Measurements from ENCODE around the gene TSSK3.

Gene TSSK3

GRCh38 chr1:32362474-32363313 is at the start of gene TSSK3, which contains the start of gene FAM229A:
TSS of gene TSSK3 (plus strand) at chr1:32362539. CDS start at chr1:32362702, 163 bp downstream.
TSS of gene FAM229A (minus strand) at chr1:32362485. CDS start at chr1:32362091, 394 bp downstream.
- DNase-seq, result no peak

DNA sequence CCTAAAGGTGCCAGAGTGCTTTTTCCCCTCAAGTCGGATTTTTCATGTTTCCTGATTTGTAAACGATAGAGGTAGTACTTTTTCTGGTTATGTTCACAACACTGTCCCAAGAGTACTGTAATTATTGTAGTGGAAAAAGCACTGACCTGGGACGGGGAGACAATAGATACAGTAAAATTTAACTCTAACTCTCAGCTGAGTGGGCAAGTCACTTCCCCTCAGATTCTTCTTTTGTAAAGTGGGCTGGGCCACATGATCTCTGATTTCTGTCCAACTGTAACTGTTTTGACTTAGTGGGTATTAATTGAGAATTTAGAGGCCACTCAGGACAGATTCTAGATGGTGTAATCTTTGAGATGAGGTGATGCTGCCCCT is 45.4 kb upstream of the TSSK3 start:
- DNase-seq, result no peak

GRCh38 chr1:32318127-32318869 is 44.0 kb upstream of the TSSK3 start:
- no peak for DNase-seq

DNA sequence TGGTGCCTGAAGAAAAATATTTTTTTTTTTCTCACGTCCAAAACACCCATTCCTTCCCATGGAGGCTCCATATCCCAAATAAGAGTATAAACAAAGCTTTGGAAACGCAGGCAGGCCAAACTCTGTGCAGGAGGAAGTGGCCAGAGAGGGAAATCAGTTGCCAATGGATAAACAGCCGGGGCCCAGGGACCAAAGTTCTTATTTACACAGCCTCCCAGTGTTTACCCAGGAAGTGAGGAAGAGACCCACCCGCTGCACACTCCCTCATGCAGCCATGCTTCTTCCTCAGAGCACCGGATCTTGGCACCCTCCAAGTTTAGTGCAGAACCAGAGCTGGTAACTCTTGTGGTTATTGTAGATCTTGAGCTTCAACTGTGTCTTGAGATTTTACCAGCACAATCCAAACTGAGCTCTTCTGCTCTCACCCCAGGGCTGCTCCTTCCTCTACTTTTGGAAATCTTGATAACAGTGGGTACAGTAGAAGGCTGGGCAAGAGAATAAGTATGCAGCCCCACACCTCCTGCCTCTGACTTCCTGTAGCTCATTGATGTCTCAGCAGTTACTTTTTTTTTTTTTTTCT is 40.5 kb upstream of the TSSK3 start:
- no peak for DNase-seq

- no peak for DNase-seq
These were observed 35.1 kb upstream of the TSSK3 start for GRCh38 chr1:32327204-32327603.

- no peak for DNase-seq
These were observed 32.3 kb upstream of the TSSK3 start for GRCh38 chr1:32329931-32330466.

- DNase-seq, result no peak
These were observed 31.7 kb upstream of the TSSK3 start for GRCh38 chr1:32330558-32331151.

- DNase-seq, result no peak
These were observed 30.8 kb upstream of the TSSK3 start for GRCh38 chr1:32331549-32331948.

DNA sequence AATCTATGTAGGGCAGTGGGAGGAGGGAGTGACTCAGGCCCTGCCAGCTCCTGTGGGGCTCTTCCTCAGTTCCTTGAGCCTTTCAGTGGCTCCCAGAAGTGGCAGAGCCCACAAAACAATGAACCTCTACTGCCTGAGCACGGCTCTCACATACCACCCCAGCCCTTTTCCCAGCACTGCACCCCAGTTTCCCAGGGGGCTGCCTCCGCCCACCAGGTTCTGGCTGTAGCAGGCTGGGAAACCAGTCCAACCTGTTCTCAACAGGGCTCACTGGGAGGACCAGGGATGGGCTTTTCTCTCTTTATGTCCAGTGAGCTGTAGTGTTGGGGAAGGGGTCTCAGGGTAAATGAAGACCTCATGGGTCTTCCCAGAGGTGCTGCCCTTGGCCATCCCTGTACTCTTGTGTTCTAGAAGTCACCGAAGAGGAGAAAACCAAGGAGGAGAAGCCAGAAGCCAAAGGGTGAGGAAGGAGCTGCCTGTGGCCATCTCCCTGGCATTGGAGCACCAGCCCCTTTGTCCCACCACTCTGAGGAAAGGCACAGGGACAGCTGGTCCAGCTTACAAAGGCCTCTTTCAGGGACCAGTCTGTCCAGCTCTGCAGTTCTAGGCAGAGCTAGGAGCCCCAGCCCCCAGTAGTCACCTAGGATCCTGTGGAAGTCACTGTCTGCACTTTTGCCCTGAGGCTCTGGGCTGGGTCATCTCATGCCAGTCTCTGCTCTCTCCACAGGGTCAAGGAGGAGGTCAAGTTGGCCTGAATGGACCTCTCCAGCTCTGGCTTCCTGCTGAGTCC is 29.9 kb upstream of the TSSK3 start:
- DNase-seq, result no peak

- DNase-seq, result no peak
These were observed 28.9 kb upstream of the TSSK3 start for GRCh38 chr1:32333251-32333963.

DNA sequence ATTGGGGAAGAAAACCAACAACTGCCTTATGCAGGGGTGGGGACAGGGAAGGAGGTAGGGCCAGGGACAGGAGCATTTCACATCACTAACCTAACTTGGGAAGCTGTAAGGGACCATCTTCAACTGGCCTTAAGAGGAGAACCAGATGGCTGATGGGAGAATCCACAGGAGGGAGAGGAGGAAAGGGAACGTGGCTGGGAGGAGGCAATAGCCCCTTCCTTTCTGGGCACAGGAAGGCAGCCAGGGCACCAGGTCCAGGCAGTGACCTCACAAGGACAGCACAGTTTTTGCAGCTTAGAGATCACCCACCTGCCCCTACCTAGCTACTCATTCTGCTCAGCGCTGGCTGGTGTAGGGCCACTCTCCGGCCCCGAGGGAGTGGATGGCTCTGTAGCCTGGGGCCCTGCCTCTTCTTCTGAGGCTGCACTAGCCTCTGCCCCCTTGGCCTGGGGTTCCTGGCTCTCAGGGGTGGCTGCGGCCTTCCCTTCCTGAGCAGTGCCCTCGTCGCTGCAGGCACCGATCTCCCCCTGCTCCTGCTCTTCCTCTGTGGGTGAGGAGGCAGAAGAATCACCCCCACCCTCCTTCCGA is 28.0 kb upstream of the TSSK3 start:
- no peak for DNase-seq

DNA sequence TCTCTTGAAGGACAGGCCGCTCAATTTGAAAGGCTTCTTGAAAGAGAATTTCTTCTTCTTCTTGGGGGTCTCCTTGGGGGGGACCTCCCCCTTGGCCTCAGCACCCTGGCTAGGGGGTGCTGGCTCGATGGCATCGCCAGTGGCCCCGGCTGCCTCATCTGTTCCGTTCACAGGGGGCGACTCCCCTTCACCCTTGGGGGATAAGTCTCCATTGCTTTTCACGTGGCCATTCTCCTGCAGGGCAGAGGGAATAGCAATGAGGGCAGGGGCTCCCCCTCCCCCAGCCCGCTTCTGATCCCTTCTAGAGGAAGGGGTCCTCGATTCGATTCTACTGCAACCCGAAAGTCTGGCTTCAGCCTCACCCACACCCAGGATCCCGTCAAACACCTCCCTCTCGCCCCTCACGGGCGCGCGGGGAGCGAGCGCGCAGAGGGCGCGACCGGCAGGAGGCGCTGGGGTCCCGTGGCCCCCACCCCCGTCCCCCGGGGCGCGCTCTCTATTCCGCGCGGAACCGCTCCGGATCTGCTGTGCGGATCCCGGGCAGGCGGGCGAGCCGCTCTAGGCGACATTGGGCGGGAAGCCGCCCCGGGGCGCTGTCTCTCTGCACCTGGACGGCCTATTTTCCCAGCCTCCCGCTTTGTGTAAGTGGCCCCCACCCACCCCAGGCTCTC is 27.3 kb upstream of the TSSK3 start:
- peak; percentile 51 for DNase-seq

DNA sequence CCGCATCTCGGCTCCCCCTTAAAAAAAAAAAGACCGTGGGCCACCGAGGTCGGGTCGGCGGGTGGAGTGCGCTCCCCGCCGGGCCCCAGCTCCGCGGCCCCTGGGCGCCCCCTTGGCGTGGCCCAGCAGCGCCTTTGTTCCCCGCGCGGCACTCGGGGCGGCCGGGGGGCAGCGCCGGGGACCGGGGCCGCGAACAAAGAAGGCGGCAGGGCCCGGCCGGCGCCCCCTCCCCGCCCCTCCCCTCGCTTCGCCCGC is 26.9 kb upstream of the TSSK3 start:
- no peak for DNase-seq

GRCh38 chr1:32335790-32336590 is 26.3 kb upstream of the TSSK3 start, which contains the start of gene MARCKSL1:
TSS of gene MARCKSL1 (minus strand) at chr1:32336233. CDS start at chr1:32336033, 200 bp downstream.
- DNase-seq, result peak; percentile 78

GRCh38 chr1:32336591-32336932 is 25.8 kb upstream of the TSSK3 start:
- DNase-seq, result no peak

DNA sequence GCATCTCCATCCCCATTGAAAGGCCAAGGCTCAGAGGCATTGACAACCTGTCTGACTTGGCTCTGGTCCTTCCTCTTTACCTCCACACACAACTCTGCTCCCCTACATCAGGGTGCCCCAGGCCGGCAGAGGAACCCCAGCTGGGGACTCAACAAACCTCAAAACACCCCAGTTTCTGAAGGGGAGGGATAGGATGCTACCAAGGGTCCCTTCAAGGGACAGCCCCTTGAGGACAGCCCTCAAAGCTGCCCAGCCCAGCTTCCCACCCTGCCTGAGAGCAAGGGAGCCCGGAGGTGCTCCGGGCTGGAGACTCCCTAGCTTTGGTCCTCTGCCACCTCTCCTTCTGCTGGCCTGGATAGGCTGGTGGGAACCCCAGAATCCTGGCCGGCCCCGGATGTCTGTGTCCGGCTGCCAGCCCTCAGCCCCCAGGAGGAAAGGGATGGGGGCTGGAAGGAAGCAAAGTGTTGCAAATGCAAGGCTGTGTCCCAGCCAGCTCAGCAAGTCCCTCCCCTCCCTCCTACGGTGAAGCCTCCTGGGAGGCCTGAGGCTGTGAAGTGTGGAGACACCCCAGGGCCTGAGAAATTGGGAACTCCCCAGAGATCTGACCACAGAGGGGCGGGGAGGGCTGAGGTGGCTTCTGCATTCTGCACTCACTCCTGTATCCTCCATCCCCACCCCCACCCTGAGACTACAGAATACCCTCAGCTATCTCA is 25.2 kb upstream of the TSSK3 start:
- peak; percentile 71 for DNase-seq

GRCh38 chr1:32337855-32338636 is 24.3 kb upstream of the TSSK3 start:
- no peak for DNase-seq

DNA sequence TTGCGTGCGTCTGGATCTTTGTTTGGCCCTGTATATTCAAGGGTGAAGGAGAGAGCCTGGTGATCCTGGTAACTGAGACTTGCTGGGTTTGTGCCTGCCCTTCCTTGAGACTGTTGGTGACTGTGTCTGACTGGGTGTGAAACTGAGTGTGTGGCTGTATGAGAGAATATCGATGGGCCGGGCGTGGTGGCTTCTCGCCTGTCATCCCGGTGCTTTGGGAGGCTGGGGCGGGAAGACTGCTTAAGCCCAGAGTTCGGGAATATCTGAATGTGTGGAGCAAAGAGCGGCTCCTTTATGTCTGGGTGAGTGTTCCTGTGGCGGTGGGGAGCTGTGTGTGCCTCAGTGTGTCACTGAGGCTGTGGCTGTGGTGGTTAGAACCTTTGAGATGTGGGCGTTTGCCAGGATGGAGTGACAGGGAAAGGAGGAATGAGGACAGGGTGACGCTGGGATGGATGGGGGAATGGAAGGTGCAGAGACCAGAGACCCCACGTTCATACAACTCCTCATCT is 23.6 kb upstream of the TSSK3 start:
- no peak for DNase-seq

All from EL (cell line).